Tibial nerve (tissue), 4 donors: ENCODE measurements around the gene NUP54. TPM values are rescaled to one million over a fixed set of nuclear protein-coding genes. Genes with fewer than 3 reads are reported as not detected.
A peak's percentile ranks its signal among the peaks of the same experiment; 100 is the strongest.

ENCODE experiments used
- DNase-seq, 2 donors: peaks; one replicate each; pipeline ENCODE4 v3.0.0-alpha.2; 2019; ENCODE audit warnings: low spot score in 2 of 2
- H3K27ac ChIP-seq, 4 donors: fragments of 200-600 bp; sonication (generic) in 3 of 4; one replicate each; pipeline ENCODE4 v1.5.1; 2017 to 2019; ENCODE audit warnings: mild to moderate bottlenecking in 1 of 4
- H3K27me3 ChIP-seq, 2 donors: fragments of 200-600 bp; sonication (generic) in 1 of 2; one replicate each; pipeline versions ENCODE4 v1.5.1 to v1.6.0; 2017 to 2019
- H3K36me3 ChIP-seq, 3 donors: fragments of 200-600 bp; sonication (generic); one replicate each; pipeline ENCODE4 v1.5.1; 2018 to 2019
- H3K4me1 ChIP-seq, 4 donors: fragments of 200-600 bp; sonication (generic) in 3 of 4; one replicate each; pipeline ENCODE4 v1.5.1; 2017 to 2019
- H3K4me3 ChIP-seq, 4 donors: fragments of 200-600 bp; sonication (generic) in 3 of 4; one replicate each; pipeline ENCODE4 v1.5.1; 2017 to 2019; ENCODE audit warnings: mild to moderate bottlenecking in 1 of 4, moderate library complexity in 1 of 4
- H3K9me3 ChIP-seq, 4 donors: fragments of 200-600 bp; sonication (generic) in 3 of 4; one replicate each; pipeline ENCODE4 v1.5.1; 2017 to 2019
- CTCF ChIP-seq, 5 experiments: fragments of 200-600 bp in 3 of 5; fragments of 450-650 bp in 2 of 5; sonication (generic) in 3 of 5; IDR thresholded peaks; one replicate each; pipeline ENCODE4 v1.5.1; 2016 to 2019; ENCODE audit warnings: antibody characterized with exemption in 5 of 5, mild to moderate bottlenecking in 3 of 5, moderate library complexity in 2 of 5
- EP300 ChIP-seq, 2 donors: sonication (generic); formaldehyde crosslinking; IDR thresholded peaks; one replicate each; pipeline ENCODE4 v1.6.1; 2017; ENCODE audit warnings: antibody characterized with exemption in 2 of 2, mild to moderate bottlenecking in 1 of 2
- POLR2A ChIP-seq, 2 donors: fragments of 450-650 bp; IDR thresholded peaks; one replicate each; pipeline ENCODE4 v1.6.1; 2017; ENCODE audit warnings: antibody characterized with exemption in 2 of 2, mild to moderate bottlenecking in 2 of 2, moderate library complexity in 2 of 2
- WGBS, 2 donors: methylation state at CpG; one replicate each; pipeline ENCODE4 v1.1.5; 2018; 5-methylcytosine and 5-hydroxymethylcytosine counted together
- total RNA-seq, 4 donors: library from RNA; depleted of rRNA; stranded (reverse); fragments of >200 nt; gene quantifications; one replicate each; pipeline ENCODE4 v1.1.0, GENCODE V29; 2016

The NUP54 gene
- total RNA-seq, 4 donors from 2014 or later, result 27.5 to 39.6 (median 31.8) TPM

- TF ChIP-seq EP300 (IDR thresholded peaks at IDR 0.05) (no peak), POLR2A (IDR thresholded peaks at IDR 0.05) (no peak), CTCF (IDR thresholded peaks at IDR 0.05) (no peak)
These were observed 7.8 kb upstream of the NUP54 start for GRCh38 chr4:76155979-76156378.

GRCh38 chr4:76153356-76153755 lies 5.2 kb upstream of the NUP54 start:
- H3K27me3 ChIP-seq, result no peaks in the 10 kb centered on the region
- no peak for TF ChIP-seq POLR2A (IDR thresholded peaks at IDR 0.05)
- TF ChIP-seq EP300 (IDR thresholded peaks at IDR 0.05), result no peak
- no peak for TF ChIP-seq CTCF (IDR thresholded peaks at IDR 0.05)
- peaks cover 0 to 7% (median 0%) of the 10 kb centered on the region in 3 donors for H3K36me3 ChIP-seq
- no peak overlapping the region for H3K4me3 ChIP-seq
- H3K4me1 ChIP-seq, result peaks cover 0 to 13% (median 0%) of the 10 kb centered on the region in 4 donors
- no peak for DNase-seq
- 35 to 51% methylated on average over 2 of the region's 2 CpGs for WGBS, 2 donors
- H3K27ac ChIP-seq, result no peak overlapping the region
- no peaks in the 10 kb centered on the region for H3K9me3 ChIP-seq

More at GRCh38 chr4:76155979-76156378, 7.8 kb upstream of the NUP54 start:
- H3K36me3 ChIP-seq, result peaks cover 0 to 33% (median 0%) of the 10 kb centered on the region in 3 donors
- no peak for DNase-seq
- no peak overlapping the region for H3K27ac ChIP-seq
- no peaks in the 10 kb centered on the region for H3K27me3 ChIP-seq
- no peaks in the 10 kb centered on the region for H3K9me3 ChIP-seq
- H3K4me1 ChIP-seq, result peaks cover 0 to 4% (median 0%) of the 10 kb centered on the region in 4 donors
- WGBS, 2 donors, result 95 to 98% methylated on average over 3 of the region's 3 CpGs
- H3K4me3 ChIP-seq, result no peak overlapping the region

- Histone ChIP-seq H3K4me3 (peak overlapping the region; percentile 88 to 99 (median 94)), H3K4me1 (peaks cover 0 to 44% (median 15%) of the 10 kb centered on the region in 4 donors), H3K27me3 (no peaks in the 10 kb centered on the region), H3K36me3 (peaks cover 0 to 16% (median 0%) of the 10 kb centered on the region in 3 donors), H3K27ac (peak overlapping the region; percentile 79 to 96 (median 92)), H3K9me3 (no peaks in the 10 kb centered on the region)
- peak in 1 of 2 donors; percentile 14 for DNase-seq
- 2% methylated on average over 28 to 29 of the region's 31 CpGs for WGBS, 2 donors
- no peak for TF ChIP-seq EP300 (IDR thresholded peaks at IDR 0.05)
- no peak for TF ChIP-seq POLR2A (IDR thresholded peaks at IDR 0.05)
- TF ChIP-seq CTCF (IDR thresholded peaks at IDR 0.05), result no peak
These were observed 599 bp downstream of the NUP54 start for GRCh38 chr4:76147454-76148141.

- H3K4me3 ChIP-seq, result no peak overlapping the region
- H3K36me3 ChIP-seq, result peaks cover 0 to 44% (median 0%) of the 10 kb centered on the region in 3 donors
- no peaks in the 10 kb centered on the region for H3K27me3 ChIP-seq
- TF ChIP-seq CTCF (IDR thresholded peaks at IDR 0.05) (no peak), POLR2A (IDR thresholded peaks at IDR 0.05) (no peak), EP300 (IDR thresholded peaks at IDR 0.05) (no peak)
- no peak for DNase-seq
- peaks cover 0 to 43% (median 15%) of the 10 kb centered on the region in 4 donors for H3K4me1 ChIP-seq
- H3K27ac ChIP-seq, result no peak overlapping the region
- H3K9me3 ChIP-seq, result no peaks in the 10 kb centered on the region
These were observed 3.7 kb downstream of the NUP54 start for GRCh38 chr4:76144546-76144945.

- TF ChIP-seq CTCF (IDR thresholded peaks at IDR 0.05) (no peak), POLR2A (IDR thresholded peaks at IDR 0.05) (no peak), EP300 (IDR thresholded peaks at IDR 0.05) (no peak)
- 90 to 91% methylated on average over 3 of the region's 3 CpGs for WGBS, 2 donors
- H3K4me3 ChIP-seq, result no peak overlapping the region
- H3K27me3 ChIP-seq, result no peaks in the 10 kb centered on the region
- H3K4me1 ChIP-seq, result peaks cover 0 to 25% (median 3%) of the 10 kb centered on the region in 4 donors
- DNase-seq, result no peak
- H3K9me3 ChIP-seq, result no peaks in the 10 kb centered on the region
- no peak overlapping the region for H3K27ac ChIP-seq
- peaks cover 0 to 71% (median 3%) of the 10 kb centered on the region in 3 donors for H3K36me3 ChIP-seq
These were observed 7.0 kb downstream of the NUP54 start for GRCh38 chr4:76141241-76141640.
